WTC11 (cell line): ENCODE results near the gene PLK3. TPM values are rescaled to one million over a fixed set of nuclear protein-coding genes. Genes with fewer than 3 reads are reported as not detected.
"Not testable (repeated sequence)": the region's sequence is repeated elsewhere in the genome, so short reads cannot be mapped to it uniquely, and the experiment has no call there.

Experiments used
- ATAC-seq: fragments of 200-7000 bp; cut with Tn5 transposase; 2 replicates; pipeline ENCODE4 v1.10.0; 2021; ENCODE audit warnings: mild to moderate bottlenecking, moderate library complexity
- CTCF ChIA-PET: fragments of 300-600 bp; sonication (Branson Sonifier 250); formaldehyde crosslinking; loops from one replicate; lab custom pipeline; 2021; ENCODE audit warnings: antibody characterized with exemption; lab: Charles Lee
- POLR2A ChIA-PET: fragments of 350-600 bp; sonication (Branson Sonifier 250); formaldehyde crosslinking; loops from one replicate; lab custom pipeline; 2021; ENCODE audit warnings: antibody characterized with exemption; lab: Charles Lee
- DNase-seq: peaks from one replicate; pipeline ENCODE4 v3.0.0; 2021; ENCODE audit warnings: low spot score
- H3K27ac Mint-ChIP-seq: 2 replicates; pipeline ENCODE4 v1.8.0; 2021; ENCODE audit warnings: mixed read lengths
- H3K27me3 Mint-ChIP-seq: 2 replicates; pipeline ENCODE4 v1.8.0; 2021; ENCODE audit warnings: low read depth, mild to moderate bottlenecking, moderate library complexity, mixed read lengths
- H3K36me3 Mint-ChIP-seq: 2 replicates; pipeline ENCODE4 v1.8.0; 2021; ENCODE audit warnings: mixed read lengths
- H3K4me1 Mint-ChIP-seq: 2 replicates; pipeline ENCODE4 v1.8.0; 2022; ENCODE audit warnings: mixed read lengths
- H3K4me3 Mint-ChIP-seq: 2 replicates; pipeline ENCODE4 v1.8.0; 2021; ENCODE audit warnings: mild to moderate bottlenecking, moderate library complexity, mixed read lengths
- H3K9me3 Mint-ChIP-seq: 2 replicates; pipeline ENCODE4 v1.8.0; 2021; ENCODE audit warnings: mixed read lengths
- ATF1 ChIP-seq: sonication (generic); formaldehyde crosslinking; IDR thresholded peaks from 2 replicates; pipeline ENCODE4 v1.8.1; 2023; ENCODE audit warnings: mild to moderate bottlenecking, moderate library complexity, missing genetic modification reagents
- CREB1 ChIP-seq: sonication (generic); formaldehyde crosslinking; IDR thresholded peaks from 2 replicates; pipeline ENCODE4 v1.8.0; 2023; ENCODE audit warnings: mild to moderate bottlenecking, missing genetic modification reagents
- ERG ChIP-seq: fragments of 250-450 bp; sonication (Bioruptor Pico); IDR thresholded peaks from 2 replicates; pipeline ENCODE4 v1.8.0; 2021; ENCODE audit warnings: mild to moderate bottlenecking
- FOXK1 ChIP-seq: sonication (generic); formaldehyde crosslinking; IDR thresholded peaks from 2 replicates; pipeline ENCODE4 v1.8.0; 2022; ENCODE audit warnings: mild to moderate bottlenecking, moderate library complexity, missing genetic modification reagents
- HMGXB4 ChIP-seq: sonication (generic); formaldehyde crosslinking; IDR thresholded peaks from 2 replicates; pipeline ENCODE4 v1.8.1; 2023; ENCODE audit warnings: mild to moderate bottlenecking, moderate library complexity, missing genetic modification reagents
- IRF1 ChIP-seq: sonication (generic); formaldehyde crosslinking; IDR thresholded peaks from 2 replicates; pipeline ENCODE4 v1.8.0; 2023; ENCODE audit warnings: missing genetic modification reagents
- MLX ChIP-seq: sonication (generic); formaldehyde crosslinking; IDR thresholded peaks from 2 replicates; pipeline ENCODE4 v1.8.1; 2023; ENCODE audit warnings: mild to moderate bottlenecking, missing genetic modification reagents, moderate library complexity
- PRDM15 ChIP-seq: sonication (generic); formaldehyde crosslinking; IDR thresholded peaks from 2 replicates; pipeline ENCODE4 v1.8.0; 2022; ENCODE audit warnings: missing genetic modification reagents
- RELA ChIP-seq: sonication (generic); formaldehyde crosslinking; IDR thresholded peaks from 2 replicates; pipeline ENCODE4 v1.8.1; 2022; ENCODE audit warnings: missing genetic modification reagents, mild to moderate bottlenecking, borderline replicate concordance
- USF2 ChIP-seq: sonication (generic); formaldehyde crosslinking; IDR thresholded peaks from 2 replicates; pipeline ENCODE4 v1.8.1; 2023; ENCODE audit warnings: mild to moderate bottlenecking, missing genetic modification reagents, moderate library complexity
- ZNF219 ChIP-seq: sonication (generic); formaldehyde crosslinking; IDR thresholded peaks from 2 replicates; pipeline ENCODE4 v1.8.0; 2023; ENCODE audit warnings: missing genetic modification reagents, mild to moderate bottlenecking, borderline replicate concordance
- ZSCAN18 ChIP-seq: fragments of 250-450 bp; sonication (Bioruptor Pico); IDR thresholded peaks from 2 replicates; pipeline ENCODE4 v2.1.2; 2022; ENCODE audit warnings: mild to moderate bottlenecking, moderate library complexity
- total RNA-seq: library from RNA; stranded (reverse); gene quantifications from 3 replicates; pipeline ENCODE4 v1.2.3, GENCODE V29; 2021

Gene PLK3
- total RNA-seq, 1 experiment from 2014 or later: 16.4 TPM

- DNase-seq: no peak
- CTCF ChIA-PET: interaction anchor here (0.6 to 2.7 kb wide), 24 partner anchors 8 to 700 kb away, joined by 3 to 26 read pairs (median 6); partner anchors contain the start of genes BTBD19, EIF2B3, HECTD3 and PTCH2
- no peaks in the 10 kb centered on the region for H3K36me3 Mint-ChIP-seq
- ATAC-seq: peak; percentile 2; the same call in 1 of the 2 replicates
- H3K27ac Mint-ChIP-seq: peak overlapping the region; percentile 79
- H3K27me3 Mint-ChIP-seq: no peaks in the 10 kb centered on the region
- peaks cover 15% of the 10 kb centered on the region for H3K4me1 Mint-ChIP-seq
- no peak for TF ChIP-seq USF2 (CRISPR knock-in tag)
- peak overlapping the region; percentile 20 for H3K4me3 Mint-ChIP-seq
- POLR2A ChIA-PET: interaction anchor here (0.6 to 2.0 kb wide), 6 partner anchors 15 to 49 kb away, joined by 3 to 11 read pairs (median 4); partner anchors contain the start of genes BTBD19 and RPS8
- no peaks in the 10 kb centered on the region for H3K9me3 Mint-ChIP-seq
Observed at GRCh38 chr1:44792736-44793502, 7.3 kb upstream of the PLK3 start.

- H3K36me3 Mint-ChIP-seq, H3K27me3 Mint-ChIP-seq, H3K27ac Mint-ChIP-seq, H3K4me3 Mint-ChIP-seq, DNase-seq, ATAC-seq, H3K9me3 Mint-ChIP-seq: not testable (repeated sequence)
- CTCF ChIA-PET: interaction anchor here (1.8 to 2.0 kb wide), 2 partner anchors 10 to 38 kb away, joined by 5 to 9 read pairs; partner anchors contain the start of genes BTBD19 and DYNLT4
- POLR2A ChIA-PET: interaction anchor here (4.3 kb wide), 1 partner anchor 16 kb away, joined by 43 read pairs; no protein-coding TSS in a partner anchor
- peaks cover 24% of the 10 kb centered on the region for H3K4me1 Mint-ChIP-seq
Observed at GRCh38 chr1:44797886-44798285, 2.3 kb upstream of the PLK3 start.

- Mint-ChIP-seq H3K36me3 (peaks cover 14% of the 10 kb centered on the region), H3K27me3 (peaks cover 3% of the 10 kb centered on the region; the same call in 1 of the 2 replicates), H3K27ac (peak overlapping the region; percentile 92), H3K4me3 (peak overlapping the region; percentile 87), H3K9me3 (no peaks in the 10 kb centered on the region), H3K4me1 (peaks cover 18% of the 10 kb centered on the region)
- no peak for TF ChIP-seq HMGXB4 (CRISPR knock-in tag)
- TF ChIP-seq IRF1 (CRISPR knock-in tag): no peak; the same call in 1 of the 2 replicates
- TF ChIP-seq ERG: no peak
- TF ChIP-seq CREB1 (CRISPR knock-in tag): no peak
- no peak for TF ChIP-seq MLX (CRISPR knock-in tag)
- TF ChIP-seq FOXK1 (CRISPR knock-in tag): no peak
- no peak for TF ChIP-seq ZNF219 (CRISPR knock-in tag)
- no peak for TF ChIP-seq ZSCAN18 (CRISPR knock-in tag)
- TF ChIP-seq RELA (CRISPR knock-in tag): no peak
- no peak for TF ChIP-seq ATF1 (CRISPR knock-in tag)
- TF ChIP-seq PRDM15 (CRISPR knock-in tag): no peak
- ChIA-PET POLR2A (interaction anchor here (4.3 kb wide), 1 partner anchor 15 kb away, joined by 43 read pairs; no protein-coding TSS in a partner anchor), CTCF (interaction anchor here (0.7 to 3.3 kb wide), 6 partner anchors 10 to 37 kb away, joined by 3 to 35 read pairs (median 4); no protein-coding TSS in a partner anchor)
- DNase-seq (no peak), ATAC-seq (no peak)
Observed at GRCh38 chr1:44798481-44799365, 1.5 kb upstream of the PLK3 start.
